Lung (tissue), 16 donors: ENCODE results near the gene PKLR. TPM values are rescaled to one million over a fixed set of nuclear protein-coding genes. Genes with fewer than 3 reads are reported as not detected.

Experiments used
- ATAC-seq: fragments of 200-7000 bp; cut with Tn5 transposase; one replicate; pipeline ENCODE4 v1.9.1; 2020; ENCODE audit warnings: moderate number of reproducible peaks; ENCODE audit not compliant: insufficient read depth, low FRiP score
- DNase-seq, 3 donors: peaks; one replicate each; pipeline ENCODE4 v3.0.0-alpha.2; 2013 to 2017
- H3K27ac ChIP-seq, 2 donors: one replicate each; pipeline ENCODE4 v1.5.1; 2013; ENCODE audit warnings: mild to moderate bottlenecking in 2 of 2, moderate library complexity in 2 of 2, control low read depth in 1 of 2, inconsistent platforms in 1 of 2, low read depth in 1 of 2, low read length in 1 of 2
- H3K27me3 ChIP-seq, 3 donors: one replicate each; pipeline ENCODE4 v1.5.1; 2013; ENCODE audit warnings: low read length in 2 of 3; ENCODE audit not compliant: control insufficient read depth in 3 of 3, insufficient read depth in 3 of 3
- H3K36me3 ChIP-seq, 4 donors: one replicate each; pipeline ENCODE4 v1.5.1; 2013; ENCODE audit warnings: low read length in 4 of 4, mild to moderate bottlenecking in 1 of 4, moderate library complexity in 1 of 4; ENCODE audit not compliant: control insufficient read depth in 4 of 4, insufficient read depth in 4 of 4
- H3K4me1 ChIP-seq, 5 donors: one replicate each; pipeline ENCODE4 v1.5.1; 2013; ENCODE audit warnings: low read length in 5 of 5, mild to moderate bottlenecking in 2 of 5, moderate library complexity in 1 of 5; ENCODE audit not compliant: control insufficient read depth in 5 of 5, insufficient read depth in 5 of 5
- H3K4me3 ChIP-seq: one replicate; pipeline ENCODE4 v1.5.1; 2013; ENCODE audit warnings: mild to moderate bottlenecking, control low read depth, moderate library complexity
- H3K9ac ChIP-seq, 2 donors: one replicate each; pipeline ENCODE4 v1.5.1; 2013; ENCODE audit warnings: low read length in 2 of 2, control low read depth in 1 of 2; ENCODE audit not compliant: insufficient read depth in 1 of 2
- H3K9me3 ChIP-seq, 4 donors: one replicate each; pipeline ENCODE4 v1.5.1; 2013; ENCODE audit warnings: low read length in 3 of 4, mild to moderate bottlenecking in 1 of 4, moderate library complexity in 1 of 4; ENCODE audit not compliant: control insufficient read depth in 4 of 4, insufficient read depth in 3 of 4
- WGBS, 2 donors: extraction: QIAGEN DNeasy Blood & Tissue Kit; methylation state at CpG; one replicate each; pipeline ENCODE4 v1.1.7; 2013; 5-methylcytosine and 5-hydroxymethylcytosine counted together
- long read RNA-seq, 5 donors: transcript quantifications; one replicate each; lab custom pipeline, GENCODE V29; 2026
- polyA plus RNA-seq, 2 donors: library from polyadenylated mRNA; stranded (reverse); fragments of 200-250 nt; gene quantifications; one replicate each; pipeline ENCODE4 v1.2.1, GENCODE V29; 2013
- total RNA-seq, 2 donors: library from RNA; depleted of rRNA in 1 of 2; stranded (reverse); fragments of >200 nt in 1 of 2; gene quantifications; one replicate each; pipeline ENCODE4 v1.2.1, GENCODE V29; 2014 to 2021
- TF ChIP-seq, protein P1 (sequence below): IDR thresholded peaks from 2 replicates; pipeline ENCODE4 v1.5.1; 2012; ENCODE audit warnings: mild to moderate bottlenecking; ENCODE audit errors: control extremely low read depth, extremely low read depth
- donor health status: control.
- donor health status: control.
- donor health status: Bipolar disorder and iron deficiency.
- donor health status: healthy.
- donor health status: DM: yes; HTN: yes; CAD: no.

The PKLR gene
- total RNA-seq: under 1 TPM in 1 of 2 donors, not detected in 1; 0.09 TPM
- under 1 TPM in 1 of 2 donors, not detected in 1; 0.02 TPM for polyA plus RNA-seq
- long read RNA-seq, donor 1: 0 reads
- long read RNA-seq, donor 2: 0 reads
- long read RNA-seq, donor 3: 0 reads
- long read RNA-seq, donor 4: 0 reads
- long read RNA-seq, donor 5, partial matches to known transcripts: 17 of 17 reads
- long read RNA-seq, donor 5, other reads (novel, unspliced or antisense): 0 of 17 reads

DNA sequence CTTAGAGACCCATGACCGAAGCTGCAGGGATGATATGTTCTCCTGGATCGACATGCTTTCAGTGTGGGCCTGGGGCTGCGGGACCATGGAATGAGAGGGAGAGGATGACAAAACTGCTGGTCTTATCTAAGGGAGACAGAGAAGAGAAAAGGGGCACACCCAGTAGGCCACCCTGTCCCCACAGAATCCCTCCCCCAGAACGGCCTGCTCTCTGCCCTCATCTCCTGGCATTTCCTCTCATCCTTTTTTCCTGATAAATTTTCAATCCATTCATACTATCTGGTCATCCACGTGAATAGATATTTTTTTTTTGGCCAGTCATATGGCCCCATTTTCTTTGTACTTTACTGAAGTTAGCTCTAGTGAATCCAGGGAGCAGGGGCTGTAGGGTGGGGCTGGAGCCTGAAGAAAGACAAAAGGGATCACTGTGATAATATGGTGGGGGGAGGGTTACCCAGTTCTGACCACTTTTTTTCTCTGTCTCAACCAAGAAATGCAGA, at the start of gene PKLR:
PKLR (minus strand) TSS at position 97 of the 500 bp plus-strand sequence; CDS start at position 54, 43 bp downstream.
- ATAC-seq: no peak

DNA sequence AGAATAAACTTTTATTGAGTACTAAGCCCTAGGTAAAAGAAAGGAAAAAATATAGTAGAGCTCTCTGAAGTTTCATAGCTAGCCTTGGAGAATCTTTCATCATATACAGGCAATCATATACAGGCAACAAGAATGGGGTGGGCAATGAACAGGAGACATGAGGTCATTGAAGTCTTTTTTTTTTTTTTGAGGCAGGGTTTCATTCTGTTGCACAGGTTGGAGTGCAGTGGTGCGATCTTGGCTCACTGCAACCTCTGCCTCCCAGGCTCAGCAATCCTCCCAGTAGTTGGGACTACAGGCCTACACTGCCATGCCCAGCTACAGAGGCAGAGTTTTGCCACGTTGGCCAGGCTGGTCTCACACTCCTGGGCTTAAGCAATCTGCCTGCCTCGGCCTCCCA, 41.6 kb upstream of the PKLR start:
- TF ChIP-seq, protein P1, sequence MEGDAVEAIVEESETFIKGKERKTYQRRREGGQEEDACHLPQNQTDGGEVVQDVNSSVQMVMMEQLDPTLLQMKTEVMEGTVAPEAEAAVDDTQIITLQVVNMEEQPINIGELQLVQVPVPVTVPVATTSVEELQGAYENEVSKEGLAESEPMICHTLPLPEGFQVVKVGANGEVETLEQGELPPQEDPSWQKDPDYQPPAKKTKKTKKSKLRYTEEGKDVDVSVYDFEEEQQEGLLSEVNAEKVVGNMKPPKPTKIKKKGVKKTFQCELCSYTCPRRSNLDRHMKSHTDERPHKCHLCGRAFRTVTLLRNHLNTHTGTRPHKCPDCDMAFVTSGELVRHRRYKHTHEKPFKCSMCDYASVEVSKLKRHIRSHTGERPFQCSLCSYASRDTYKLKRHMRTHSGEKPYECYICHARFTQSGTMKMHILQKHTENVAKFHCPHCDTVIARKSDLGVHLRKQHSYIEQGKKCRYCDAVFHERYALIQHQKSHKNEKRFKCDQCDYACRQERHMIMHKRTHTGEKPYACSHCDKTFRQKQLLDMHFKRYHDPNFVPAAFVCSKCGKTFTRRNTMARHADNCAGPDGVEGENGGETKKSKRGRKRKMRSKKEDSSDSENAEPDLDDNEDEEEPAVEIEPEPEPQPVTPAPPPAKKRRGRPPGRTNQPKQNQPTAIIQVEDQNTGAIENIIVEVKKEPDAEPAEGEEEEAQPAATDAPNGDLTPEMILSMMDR: no peak
- WGBS, 2 donors: 95 to 98% methylated on average over 3 of the region's 3 CpGs
- no peak for DNase-seq
- Histone ChIP-seq H3K4me1 (no peaks in the 10 kb centered on the region), H3K36me3 (peaks cover 31 to 61% (median 44%) of the 10 kb centered on the region in 4 donors), H3K9ac (no peak overlapping the region), H3K27me3 (no peaks in the 10 kb centered on the region), H3K4me3 (no peak overlapping the region), H3K9me3 (no peaks in the 10 kb centered on the region), H3K27ac (no peak overlapping the region)
- ATAC-seq: no peak

More for the DNA sequence above, at the start of gene PKLR:
- H3K36me3 ChIP-seq: no peaks in the 10 kb centered on the region
- no peak within 1 kb of the TSS for H3K4me3 ChIP-seq
- TF ChIP-seq, protein P1: no peak
- no peaks in the 10 kb centered on the region for H3K9me3 ChIP-seq
- H3K4me1 ChIP-seq: peaks cover 0 to 2% (median 0%) of the 10 kb centered on the region in 5 donors
- no peak for DNase-seq
- H3K9ac ChIP-seq: no peak within 1 kb of the TSS
- no peak within 1 kb of the TSS for H3K27ac ChIP-seq
- 90 to 93% methylated on average over 5 of the region's 5 CpGs for WGBS, 2 donors
- peaks cover 0 to 15% (median 13%) of the 10 kb centered on the region in 3 donors for H3K27me3 ChIP-seq

DNA sequence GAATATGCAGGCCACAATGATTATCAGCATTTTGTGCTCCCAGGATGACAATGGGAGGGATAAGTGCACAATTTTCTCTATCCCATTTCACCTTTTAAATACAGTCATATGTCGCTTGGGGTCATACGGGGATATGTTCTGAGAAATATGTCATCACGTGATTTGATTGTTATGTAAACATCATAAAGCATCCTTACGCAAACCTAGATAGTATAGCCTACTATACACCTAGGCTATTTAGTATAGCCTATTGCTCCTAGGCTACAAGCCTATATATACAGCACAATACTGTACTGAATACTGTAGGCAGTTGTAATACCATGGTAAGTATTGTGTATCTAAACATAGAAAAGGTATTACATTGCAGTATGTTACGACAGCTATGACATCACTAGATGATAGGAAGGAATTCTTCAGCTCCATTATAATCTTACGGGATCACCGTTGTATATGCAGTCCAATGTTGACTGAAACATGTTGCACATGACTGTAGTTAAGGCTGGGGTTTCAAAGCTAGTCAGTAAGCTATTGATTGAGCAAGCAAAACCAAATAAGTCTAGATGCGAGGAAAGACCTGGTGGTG, 38.4 kb upstream of the PKLR start:
- H3K4me1 ChIP-seq: no peaks in the 10 kb centered on the region
- 90 to 92% methylated on average over 8 of the region's 8 CpGs for whole genome bisulfite sequencing, 2 donors
- peaks cover 35 to 51% (median 41%) of the 10 kb centered on the region in 4 donors for H3K36me3 ChIP-seq
- H3K27me3 ChIP-seq: no peaks in the 10 kb centered on the region
- H3K9ac ChIP-seq: no peak overlapping the region
- ATAC-seq (no peak), DNase-seq (no peak)
- TF ChIP-seq, protein P1: no peak
- H3K9me3 ChIP-seq: no peaks in the 10 kb centered on the region
- no peak overlapping the region for H3K27ac ChIP-seq
- no peak overlapping the region for H3K4me3 ChIP-seq
